LNCaP clone FGC (cell line): Measurements from ENCODE around the gene PLPPR1.

ENCODE experiments used
- DNase-seq: peaks from one replicate; pipeline ENCODE4 v3.0.0-alpha.2; 2011; ENCODE audit warnings: low read depth
- H3K4me3 ChIP-seq: 2 replicates; pipeline ENCODE4 v1.5.1; 2011; ENCODE audit warnings: mild to moderate bottlenecking, low read depth, low read length, control low read depth
- CTCF ChIP-seq: IDR thresholded peaks from 2 replicates; pipeline ENCODE4 v1.5.1; 2012; ENCODE audit warnings: mild to moderate bottlenecking; ENCODE audit not compliant: control insufficient read depth, insufficient read depth; ENCODE audit errors: extremely low read depth

PLPPR1 gene

GRCh38 chr9:101354765-101355708 is 326.5 kb downstream of the PLPPR1 start:
- no peak overlapping the region for H3K4me3 ChIP-seq
- TF ChIP-seq CTCF: no peak
- DNase-seq: no peak

GRCh38 chr9:101356619-101357018 is 328.1 kb downstream of the PLPPR1 start:
- TF ChIP-seq CTCF: no peak
- DNase-seq: no peak

GRCh38 chr9:101359679-101360078 is 331.2 kb downstream of the PLPPR1 start:
- DNase-seq: no peak
- TF ChIP-seq CTCF: no peak
- no peak overlapping the region for H3K4me3 ChIP-seq

More at GRCh38 chr9:101356619-101357018, 328.1 kb downstream of the PLPPR1 start:
- H3K4me3 ChIP-seq: no peak overlapping the region

GRCh38 chr9:101360647-101361046 is 332.1 kb downstream of the PLPPR1 start:
- no peak for DNase-seq
- no peak overlapping the region for H3K4me3 ChIP-seq
- TF ChIP-seq CTCF: no peak

GRCh38 chr9:101362450-101362849 is 333.9 kb downstream of the PLPPR1 start:
- DNase-seq: no peak
- no peak overlapping the region for H3K4me3 ChIP-seq
- TF ChIP-seq CTCF: no peak

GRCh38 chr9:101365181-101365580 is 336.7 kb downstream of the PLPPR1 start:
- no peak for TF ChIP-seq CTCF
- H3K4me3 ChIP-seq: no peak overlapping the region
- DNase-seq: no peak
